Measurements from ENCODE around the gene FLT1.

Gene FLT1

DNA sequence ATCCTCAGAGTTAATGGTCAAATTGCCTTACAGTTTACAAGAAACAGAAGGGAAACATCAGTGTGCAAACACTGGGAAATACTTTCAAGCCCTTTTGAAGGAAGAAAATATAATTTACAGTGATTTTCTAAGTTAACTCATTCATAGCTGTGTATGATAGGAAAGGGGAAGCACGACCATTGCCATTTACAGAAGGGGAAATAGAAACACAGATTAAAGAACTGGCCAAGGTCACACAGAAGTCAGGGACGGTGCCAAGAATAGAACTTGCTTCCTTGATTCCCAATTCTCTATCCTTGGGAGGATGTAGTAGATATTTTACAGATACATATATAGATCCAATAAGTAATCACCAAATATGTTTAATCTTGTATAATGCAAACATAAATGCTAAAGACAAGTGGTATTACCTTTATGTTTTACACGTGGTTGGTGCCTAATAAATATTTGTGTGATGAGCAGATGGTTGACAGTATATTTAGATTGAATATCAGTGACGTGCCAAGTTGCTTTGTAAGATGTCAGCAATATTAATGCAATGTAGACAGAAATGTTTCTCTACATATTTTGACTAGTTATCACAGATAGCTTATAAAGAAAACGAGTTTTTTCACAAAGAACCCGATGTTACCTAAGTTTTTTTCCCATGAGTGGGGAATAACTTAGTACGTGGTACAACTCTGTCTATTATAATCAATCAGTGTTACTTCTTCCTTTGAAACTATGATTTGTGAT lies 73.1 kb downstream of the FLT1 start:
- DNase-seq: no peak

DNA sequence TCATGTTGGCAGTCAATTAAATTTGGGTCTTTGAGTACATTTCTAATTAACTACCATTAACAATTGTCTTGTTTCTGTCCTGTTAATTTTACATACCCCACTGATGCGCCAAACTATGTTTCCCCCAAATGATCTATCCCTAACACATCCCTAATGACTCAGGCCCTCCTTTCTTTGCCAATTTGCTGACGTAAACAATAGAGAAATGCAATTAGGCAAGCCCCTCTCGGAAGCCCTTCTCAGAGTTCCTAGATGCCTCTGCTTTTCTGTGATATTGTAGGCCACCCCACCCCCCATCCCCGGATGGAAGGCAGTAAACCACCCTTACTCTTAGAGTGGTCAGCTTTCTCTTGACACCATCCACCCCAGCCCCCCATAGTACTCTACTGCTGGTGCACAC lies 74.2 kb downstream of the FLT1 start:
- no peak for DNase-seq

DNA sequence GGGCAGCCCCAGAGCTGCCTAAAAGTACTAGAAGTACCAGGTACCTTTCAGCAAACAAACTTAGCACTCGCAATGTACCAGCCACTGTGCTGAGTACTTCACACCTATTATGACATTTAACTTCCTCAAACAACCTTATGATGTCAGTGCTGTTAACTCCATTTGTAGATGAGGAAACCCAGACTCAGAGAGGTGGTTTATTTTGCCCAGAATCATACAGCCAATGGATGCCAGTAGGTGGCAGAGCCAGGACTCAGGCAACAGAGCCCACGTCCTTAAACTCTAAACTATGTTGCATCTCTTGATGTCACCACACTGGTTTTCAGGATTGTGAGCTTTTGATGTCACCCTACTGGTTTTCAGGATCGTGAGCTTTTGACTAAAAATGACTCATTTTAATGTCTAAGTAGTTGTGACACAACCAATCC lies 78.9 kb downstream of the FLT1 start:
- DNase-seq: no peak

DNA sequence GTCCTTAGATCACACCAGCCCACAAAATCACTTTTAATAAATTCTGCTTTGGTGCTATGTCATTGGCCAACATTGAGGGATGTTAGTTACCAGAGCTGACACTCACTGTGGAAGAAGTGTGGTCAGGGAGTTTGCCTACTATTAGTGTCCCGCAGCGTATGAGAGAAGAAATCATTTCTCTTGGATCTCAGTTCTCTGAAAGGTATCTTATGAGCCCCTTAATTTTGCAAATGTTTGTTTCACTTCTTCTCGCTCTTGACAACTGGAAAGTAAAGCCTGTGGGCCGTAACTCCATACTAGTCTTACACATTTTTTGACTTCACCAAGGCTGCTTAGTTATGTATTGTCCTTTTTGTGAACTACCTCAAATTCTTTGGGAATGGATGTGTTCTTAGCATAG lies 80.9 kb downstream of the FLT1 start:
- no peak for DNase-seq

DNA sequence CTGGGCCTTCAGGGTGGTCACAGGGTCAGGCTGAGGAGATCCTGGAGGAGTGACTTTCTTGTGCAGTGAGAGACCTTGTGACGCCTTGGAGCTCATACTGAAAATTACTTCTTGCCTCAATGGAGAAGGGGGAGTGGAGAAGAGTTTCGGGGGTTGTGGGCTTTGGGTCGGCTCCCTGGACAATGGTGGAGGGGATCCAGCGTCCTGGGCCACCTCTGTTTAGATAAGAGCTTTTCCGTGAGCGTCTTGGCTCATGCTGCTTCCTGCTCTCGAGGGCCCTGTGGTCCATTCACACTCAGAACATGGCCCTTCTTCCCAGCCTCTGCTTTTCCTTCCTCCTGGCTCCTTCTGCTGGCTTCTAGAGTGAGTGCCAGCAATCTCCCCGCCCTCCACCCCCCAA lies 81.9 kb downstream of the FLT1 start:
- DNase-seq: no peak

DNA sequence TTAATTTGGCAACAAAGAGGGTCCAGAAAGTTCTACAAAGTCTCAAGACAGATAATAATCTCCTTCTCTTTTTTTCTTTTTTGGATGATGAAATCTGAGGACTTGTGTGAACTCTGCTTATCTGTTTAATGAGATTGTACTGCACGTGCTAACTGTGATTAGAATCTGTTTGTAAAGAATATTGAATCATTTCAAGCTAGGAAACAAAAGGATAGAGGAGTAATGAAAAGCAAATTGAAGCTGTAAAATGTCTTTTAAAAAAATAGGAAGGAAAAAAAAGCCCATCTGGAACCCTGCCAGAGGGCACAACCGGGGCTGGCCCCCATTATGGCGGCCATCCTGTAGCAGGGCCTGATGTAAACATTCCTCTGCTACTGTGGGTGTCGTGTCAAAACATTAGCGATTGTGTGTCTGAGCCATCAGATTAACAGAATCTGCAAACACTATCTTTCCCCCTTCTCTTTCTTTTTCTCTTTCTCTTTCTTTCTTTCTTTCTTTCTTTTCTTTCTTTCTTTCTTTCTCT lies 83.0 kb downstream of the FLT1 start:
- no peak for DNase-seq

DNA sequence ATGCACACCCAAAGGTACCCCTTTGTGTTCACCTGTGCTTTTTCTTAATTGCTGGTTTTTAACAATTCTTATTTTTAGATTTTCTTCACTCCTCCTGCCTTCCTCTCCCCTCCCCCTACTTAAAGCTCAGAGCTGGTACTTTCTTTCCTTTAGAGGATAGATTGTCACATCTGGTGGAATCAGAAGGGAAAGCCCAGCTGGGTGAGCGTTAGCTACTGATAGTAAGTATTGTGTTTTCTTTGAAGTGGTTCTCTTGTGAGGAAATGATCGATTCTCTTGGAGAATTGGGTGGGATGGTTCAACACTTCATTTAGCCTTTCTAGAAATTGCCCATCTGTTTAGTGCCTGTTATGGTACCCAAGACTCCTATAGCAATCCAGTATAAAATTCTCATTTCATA lies 84.8 kb downstream of the FLT1 start:
- no peak for DNase-seq

DNA sequence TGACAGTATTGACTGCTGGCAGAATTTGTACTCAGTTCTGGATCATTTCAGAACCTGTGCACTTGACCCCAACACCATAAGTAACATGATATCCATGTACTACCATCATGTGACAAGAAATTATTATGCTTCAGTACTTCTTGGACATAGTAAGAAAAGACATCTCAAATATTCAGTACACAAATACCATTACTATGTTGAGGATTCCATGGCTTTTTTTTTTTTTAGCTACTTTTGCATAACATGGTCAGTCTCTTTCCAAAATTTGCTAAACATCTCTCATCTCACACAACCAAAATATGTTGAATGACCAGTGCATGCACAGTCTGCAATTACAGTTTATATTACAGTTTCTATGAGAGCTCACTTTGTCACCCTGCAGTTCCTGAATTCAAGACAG lies 85.3 kb downstream of the FLT1 start:
- no peak for DNase-seq

DNA sequence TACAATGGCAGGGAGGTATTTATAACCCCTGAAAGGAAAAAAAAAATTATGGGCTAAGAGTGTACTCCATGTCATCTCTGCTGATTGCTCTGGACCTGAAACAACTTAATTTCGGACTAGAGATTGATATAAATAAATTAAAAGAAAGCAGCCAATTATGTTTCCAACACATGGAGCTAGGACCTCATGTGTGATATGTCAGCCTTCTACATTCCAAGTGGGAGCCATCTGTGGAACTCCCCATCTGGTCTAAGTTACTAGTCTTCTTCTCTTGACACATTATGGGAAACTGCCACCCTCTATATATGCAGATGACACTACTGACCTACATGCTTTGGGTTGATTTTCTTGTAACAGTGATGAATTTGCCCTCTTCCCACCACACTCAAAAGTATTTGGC lies 86.1 kb downstream of the FLT1 start:
- no peak for DNase-seq

DNA sequence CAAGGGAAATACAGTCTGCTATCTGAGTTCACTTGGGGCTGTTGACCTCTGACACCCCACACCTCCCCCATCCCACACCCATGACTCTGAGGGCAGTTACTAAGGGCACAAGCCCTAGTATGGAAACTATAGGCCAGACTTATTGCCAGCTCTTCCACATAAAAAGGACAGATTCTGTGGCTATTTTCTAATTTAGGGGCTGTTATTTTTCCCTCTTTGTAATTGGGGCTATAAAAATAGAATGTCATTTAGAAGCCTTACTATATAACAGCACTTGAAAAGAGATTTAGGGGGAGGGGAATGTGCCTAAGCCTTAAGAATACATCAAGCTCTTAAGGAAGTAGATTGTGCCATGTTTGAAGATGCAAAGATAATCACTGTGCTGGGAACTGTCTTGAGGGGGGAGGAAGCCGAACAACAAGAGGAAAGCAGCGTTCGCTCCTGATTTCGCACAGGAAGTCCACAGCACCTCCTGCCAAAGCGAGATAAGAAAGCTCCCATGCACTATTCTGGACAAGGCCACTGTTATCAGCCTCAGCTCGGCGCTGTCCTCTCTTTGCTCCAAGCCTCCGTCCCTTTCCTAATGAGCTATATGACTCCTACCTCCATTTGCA lies 86.6 kb downstream of the FLT1 start:
- DNase-seq: no peak

DNA sequence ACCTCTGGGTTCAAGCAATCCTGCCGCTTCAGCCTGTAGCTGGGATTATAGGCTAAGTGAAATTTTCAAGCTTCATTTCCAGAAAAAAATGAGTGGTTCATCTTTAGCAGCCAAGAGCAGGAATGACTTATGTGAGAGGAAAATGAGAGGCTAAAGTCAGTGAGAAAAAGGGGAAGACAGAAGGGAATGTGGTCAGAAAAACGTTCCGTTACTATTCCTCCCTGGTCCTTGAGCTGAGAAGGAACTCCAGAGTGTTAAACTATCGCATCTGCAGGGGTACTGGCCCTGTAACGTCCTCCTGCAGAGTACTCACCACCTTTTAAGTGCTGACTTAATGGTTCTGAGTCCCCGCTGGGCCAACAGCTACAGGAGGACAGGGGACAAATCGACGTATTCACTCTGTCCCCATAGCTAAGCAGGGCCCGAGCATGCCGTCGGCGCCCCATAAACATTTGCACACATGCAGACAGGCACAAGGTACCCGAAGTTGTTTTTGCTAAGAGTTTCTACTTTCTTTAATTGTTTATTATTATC lies 88.1 kb downstream of the FLT1 start:
- DNase-seq: no peak

DNA sequence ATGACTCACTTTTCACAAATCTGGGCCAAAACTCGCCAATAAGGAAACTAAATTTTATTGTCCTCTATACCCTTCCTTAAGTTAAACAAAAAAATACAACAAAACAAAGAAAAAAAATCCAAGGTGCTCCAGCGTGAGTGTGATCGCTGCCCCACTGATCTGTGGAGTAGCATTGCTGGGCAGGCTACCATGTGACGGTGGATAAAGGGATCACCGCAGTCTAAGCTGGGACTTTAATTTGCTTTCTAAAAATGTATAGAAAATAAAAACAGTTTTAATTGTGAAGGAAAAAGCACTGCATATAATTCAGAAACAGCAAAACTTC lies 92.9 kb downstream of the FLT1 start:
- DNase-seq: no peak

DNA sequence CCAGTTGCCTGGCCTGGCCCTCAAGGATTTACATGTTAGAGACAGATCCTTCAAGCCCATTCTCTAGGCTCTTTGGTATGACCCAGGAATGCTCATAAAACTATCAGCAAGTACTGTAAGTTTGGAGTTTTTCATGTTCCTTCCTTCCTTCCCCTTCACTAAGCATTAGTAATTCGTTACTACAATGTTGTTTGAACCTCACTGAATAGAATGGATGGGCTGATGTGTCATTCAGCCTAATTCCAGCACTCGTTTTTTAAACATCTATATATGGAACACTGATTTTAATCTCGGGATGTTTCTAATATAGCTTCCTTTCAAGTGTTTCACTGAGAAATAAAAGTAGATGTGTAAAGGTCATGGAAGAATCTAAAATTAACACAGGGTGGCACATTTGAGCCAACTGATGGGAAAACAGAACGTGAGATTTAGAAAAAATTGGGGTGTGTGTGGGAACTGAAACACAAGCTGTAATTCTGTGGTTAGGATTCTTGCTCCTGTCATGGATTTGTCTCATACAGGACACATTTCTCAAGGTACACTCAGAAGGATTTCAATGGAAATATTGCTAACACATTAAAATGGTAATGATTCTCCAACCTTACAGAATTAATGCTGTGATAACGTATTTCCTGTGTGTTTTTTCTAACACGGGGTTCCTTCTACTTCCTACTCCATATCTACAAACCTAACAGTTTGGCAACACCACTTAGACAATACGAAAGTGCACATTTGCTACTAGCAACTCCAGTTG lies 93.4 kb downstream of the FLT1 start:
- DNase-seq: no peak

DNA sequence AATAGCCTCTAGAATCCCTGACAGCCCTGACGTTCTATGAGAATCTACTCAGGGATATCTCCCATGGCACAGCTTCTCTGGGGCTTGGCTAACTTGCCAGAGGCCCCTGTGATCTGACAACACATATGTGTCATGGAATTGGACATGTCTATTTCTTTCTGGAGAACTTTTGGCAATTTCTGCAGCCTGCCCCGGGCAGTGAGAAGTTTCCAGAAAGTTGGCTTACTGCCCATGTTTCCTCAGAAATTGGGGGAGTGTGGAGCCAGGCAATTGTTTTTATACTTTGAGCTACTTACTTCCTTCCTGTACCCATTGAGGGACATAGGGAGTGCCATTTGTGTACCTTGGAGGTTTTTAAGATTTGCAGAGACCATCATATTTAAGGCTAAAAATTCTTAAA lies 98.9 kb downstream of the FLT1 start:
- no peak for DNase-seq

DNA sequence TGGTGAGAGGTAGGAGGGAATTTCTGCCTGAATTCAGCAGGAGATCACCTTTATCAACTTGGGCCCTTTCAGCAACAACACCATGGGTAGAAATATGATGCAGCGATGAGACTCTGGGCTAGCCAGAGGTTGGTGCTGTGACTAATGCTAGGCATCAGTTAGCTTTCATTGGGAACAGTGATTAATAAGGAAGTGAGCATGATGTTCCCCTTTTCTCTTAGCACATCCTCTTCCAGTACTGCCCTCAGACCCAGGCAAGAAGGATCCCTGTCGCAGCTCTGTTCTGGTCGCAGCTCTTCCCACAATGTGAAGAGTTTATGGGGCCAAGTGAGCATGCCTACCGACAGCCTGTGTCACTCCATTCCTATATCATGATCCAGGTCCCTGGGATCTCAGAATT lies 100.5 kb downstream of the FLT1 start:
- DNase-seq: no peak

DNA sequence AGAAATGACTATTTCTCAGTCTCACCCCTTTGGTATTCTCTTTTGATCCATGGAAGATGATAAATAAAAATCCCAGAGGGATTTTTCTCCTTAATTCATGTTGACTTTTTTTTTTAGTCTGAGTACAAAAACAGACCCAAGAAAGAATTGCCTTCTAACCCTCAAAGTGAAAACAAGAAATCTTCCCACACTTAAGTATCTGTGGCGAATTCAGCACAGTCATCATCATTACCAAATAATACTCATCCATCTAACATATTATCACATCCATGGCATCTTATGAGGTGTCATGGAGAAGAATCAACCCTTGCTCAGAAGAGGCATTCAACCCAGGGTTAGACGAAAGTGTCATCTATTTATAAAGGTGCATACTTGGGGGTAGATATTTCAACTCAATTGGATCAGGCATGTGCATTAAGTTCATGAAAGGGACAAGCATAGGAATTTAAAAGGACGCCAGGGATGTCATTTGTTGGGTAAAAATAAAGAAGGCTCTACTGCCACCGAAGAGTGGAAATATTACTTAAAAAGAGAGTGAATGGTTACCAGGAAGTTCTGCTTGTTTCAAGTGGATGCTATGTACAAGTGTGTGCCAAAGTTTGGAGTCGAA lies 101.9 kb downstream of the FLT1 start:
- no peak for DNase-seq

DNA sequence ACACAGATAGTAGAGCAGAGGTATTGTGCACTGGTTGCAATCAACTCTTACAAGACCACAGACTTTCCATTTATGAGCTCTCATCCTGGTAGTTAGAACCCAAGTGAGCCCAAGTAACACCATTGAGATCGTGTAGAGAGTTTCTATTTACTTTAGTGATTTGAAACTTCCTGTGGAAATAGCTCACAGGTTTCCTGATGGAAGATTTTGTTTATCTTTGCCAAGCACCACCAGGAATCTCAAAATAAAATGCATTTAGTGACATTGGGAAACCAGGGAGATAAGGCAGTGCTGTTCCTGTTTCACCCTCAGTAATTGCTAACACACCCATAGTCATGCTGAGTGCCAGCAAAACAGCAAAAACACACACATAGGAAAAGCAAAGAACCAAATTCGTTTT lies 102.5 kb downstream of the FLT1 start:
- DNase-seq: no peak

DNA sequence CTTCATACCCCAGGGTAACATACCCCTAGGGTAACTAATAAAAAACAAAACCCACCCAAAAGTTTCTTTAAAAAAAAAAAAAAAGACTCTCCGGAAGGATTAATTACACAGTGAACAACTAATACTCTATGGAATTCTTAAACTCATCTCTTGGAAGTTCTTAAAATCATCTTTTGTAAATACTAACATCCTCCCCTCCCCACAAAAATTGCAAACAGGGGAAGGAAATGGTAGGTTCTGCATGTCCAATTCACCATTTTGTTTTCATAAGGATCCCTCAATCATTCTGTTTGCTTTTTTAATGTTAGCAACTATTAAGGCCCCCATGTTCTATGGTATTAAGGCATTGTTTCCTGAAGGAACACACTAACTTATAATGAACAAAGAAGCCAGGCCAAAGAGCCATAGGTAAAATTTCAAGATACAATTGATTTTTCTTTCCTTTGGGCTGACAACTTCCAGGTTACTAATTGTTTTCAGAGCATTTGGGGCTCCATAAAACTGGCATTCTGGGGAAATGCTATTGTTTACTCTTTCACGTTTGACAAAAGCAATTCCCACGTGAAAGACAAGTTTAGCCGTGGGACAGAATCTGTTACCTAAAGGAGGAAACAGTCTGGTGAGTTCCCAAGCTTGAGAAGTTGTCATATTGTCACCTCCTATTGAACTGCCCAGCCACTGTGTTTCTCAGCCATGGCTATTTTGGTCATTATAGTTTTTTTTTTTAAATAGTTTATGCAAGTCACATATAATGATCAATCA lies 107.0 kb downstream of the FLT1 start:
- no peak for DNase-seq

DNA sequence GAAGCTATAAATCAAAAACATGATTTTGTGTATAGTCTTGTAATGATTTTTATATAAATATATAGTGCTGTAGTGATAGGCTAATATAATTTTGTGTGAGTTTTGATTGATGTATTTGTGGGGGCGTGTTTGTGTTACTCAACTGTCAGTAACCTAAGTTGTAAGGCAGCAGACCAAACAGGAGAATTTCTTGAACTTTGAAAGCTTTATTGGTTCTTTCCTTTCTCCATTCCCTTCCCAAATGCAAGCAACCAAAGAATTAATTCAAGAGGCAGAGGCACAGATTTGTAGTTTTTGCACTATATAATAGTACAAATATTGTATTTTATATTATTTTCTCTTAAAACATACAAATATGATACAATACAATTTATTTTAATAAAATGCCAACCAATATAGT lies 109.6 kb downstream of the FLT1 start:
- DNase-seq: no peak

DNA sequence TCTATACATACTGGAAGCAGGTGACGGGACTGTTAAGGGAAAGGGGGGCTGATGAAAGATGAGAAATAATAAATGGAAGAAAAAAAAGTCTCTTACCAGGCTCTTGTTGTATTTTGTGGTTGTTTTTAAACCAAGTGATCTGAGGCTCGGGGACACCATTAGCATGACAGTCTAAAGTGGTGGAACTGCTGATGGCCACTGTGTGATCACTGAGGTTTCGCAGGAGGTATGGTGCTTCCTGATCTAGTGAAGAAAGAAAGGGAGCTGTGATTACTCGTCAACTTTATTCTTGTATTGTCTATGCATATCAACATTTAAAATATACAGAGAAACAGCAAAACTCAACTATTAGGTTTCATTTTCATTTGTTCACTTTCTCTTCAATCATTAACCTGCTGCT lies 110.1 kb downstream of the FLT1 start:
- DNase-seq: no peak

DNA sequence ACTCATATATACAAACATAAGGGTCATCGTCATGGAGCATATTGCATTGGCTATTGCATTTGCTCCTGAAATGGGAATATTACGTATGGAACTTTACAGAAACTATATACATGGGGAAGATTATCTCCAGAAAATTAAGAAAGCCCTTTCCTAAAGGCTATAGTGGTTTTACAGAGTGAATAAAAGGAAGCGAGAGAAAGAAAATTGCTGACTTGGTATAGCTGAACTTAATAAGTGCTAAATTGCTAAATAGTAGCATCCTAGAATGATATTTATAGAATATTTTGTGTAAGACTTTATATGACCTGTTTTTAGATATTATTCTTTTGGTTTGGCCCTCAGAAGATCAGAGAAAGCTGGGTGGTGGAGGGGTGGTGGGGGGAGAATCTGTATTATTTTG lies 114.6 kb downstream of the FLT1 start:
- no peak for DNase-seq

DNA sequence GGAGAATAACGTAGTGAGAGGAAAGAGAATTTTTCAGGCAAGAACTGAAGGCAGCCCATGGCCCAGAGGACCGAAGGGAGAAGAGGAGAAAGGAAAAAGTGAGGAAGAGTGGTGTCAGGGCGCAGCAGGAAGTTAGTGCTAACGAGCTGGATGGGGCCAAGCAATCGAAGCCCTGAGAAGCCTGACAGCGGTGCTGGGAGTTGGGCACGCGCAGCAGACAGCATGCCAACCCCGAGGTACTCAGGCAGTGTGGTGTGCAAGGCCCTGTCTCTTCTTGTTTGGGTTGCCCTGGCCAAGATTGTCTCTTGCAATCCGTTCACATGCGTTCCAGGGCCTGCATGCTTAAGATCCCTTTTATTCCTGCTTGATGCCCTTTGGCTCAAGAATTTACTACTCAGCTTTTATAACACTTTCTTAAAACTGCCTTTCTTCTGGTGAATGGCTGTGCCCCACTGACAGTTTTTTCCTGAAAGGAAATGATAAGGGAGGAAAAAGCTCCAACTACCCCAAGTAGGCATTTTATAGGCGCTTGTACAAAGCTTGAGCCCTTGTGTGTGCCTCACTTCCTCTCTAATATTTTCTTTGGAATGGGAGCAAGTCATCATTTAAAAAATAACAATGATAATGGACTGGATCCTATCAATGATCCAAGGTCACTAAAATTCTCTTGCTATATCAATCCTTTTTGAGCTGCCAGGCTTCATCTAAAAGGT lies 115.4 kb downstream of the FLT1 start:
- no peak for DNase-seq

All from activated T-cell treated with anti-CD3 and anti-CD28 coated beads, Interleukin-2, amount 50 U/mL, for 48 hours (primary cell).